ENCODE measurements around the gene SLC39A2. TPM values are rescaled to one million over a fixed set of nuclear protein-coding genes. Genes with fewer than 3 reads are reported as not detected.
"Not testable (repeated sequence)": the region's sequence is repeated elsewhere in the genome, so short reads cannot be mapped to it uniquely, and the experiment has no call there.

SLC39A2 gene, protein sequence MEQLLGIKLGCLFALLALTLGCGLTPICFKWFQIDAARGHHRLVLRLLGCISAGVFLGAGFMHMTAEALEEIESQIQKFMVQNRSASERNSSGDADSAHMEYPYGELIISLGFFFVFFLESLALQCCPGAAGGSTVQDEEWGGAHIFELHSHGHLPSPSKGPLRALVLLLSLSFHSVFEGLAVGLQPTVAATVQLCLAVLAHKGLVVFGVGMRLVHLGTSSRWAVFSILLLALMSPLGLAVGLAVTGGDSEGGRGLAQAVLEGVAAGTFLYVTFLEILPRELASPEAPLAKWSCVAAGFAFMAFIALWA
- 0.60 and 1.1 TPM in 2 replicates for total RNA-seq
- long read RNA-seq, partial matches to known transcripts: 0 of 3 reads
- long read RNA-seq, other reads (novel, unspliced or antisense): 0 of 3 reads

DNA sequence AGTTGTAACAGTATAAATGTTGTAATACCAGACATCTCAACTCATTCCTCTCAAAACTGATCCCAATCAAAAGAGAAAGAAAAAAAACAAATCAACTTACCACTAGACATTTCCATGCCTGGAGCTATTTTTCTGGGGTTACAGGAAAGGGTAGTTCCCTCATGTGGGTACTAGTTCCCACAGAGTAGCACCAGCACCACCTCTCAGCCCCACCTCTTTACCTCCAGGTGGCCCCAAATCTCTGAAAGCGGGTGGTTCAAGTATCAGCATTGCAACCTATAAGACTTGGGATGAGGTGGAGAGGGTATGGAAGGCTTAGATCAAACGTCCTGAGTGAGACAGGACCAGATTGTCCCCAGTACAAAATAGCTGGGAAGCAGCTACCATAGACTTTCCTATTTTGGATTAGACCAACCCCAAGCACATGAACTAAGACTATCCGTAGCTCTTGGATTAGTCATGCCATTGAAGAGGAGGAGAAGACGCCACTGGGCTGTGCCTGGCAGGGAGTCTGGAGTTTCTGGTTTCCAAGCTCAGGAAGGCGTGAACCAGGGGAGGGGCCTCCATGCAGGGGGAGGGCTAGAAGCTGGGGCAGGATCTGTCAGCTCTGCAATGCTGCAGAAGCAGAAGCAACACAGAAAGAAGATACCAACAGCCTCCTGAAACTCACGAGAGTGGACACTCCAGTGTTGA is at the start of gene SLC39A2:
SLC39A2 (plus strand) TSS at position 620 of the 693 bp plus-strand sequence. CDS start 154 bp downstream, outside the sequence.
- peaks cover 26% of the 10 kb centered on the region for H3K36me3 Mint-ChIP-seq (ENCODE audit: unreplicated experiment)
- H3K9me3 Mint-ChIP-seq (ENCODE audit: unreplicated experiment): no peaks in the 10 kb centered on the region
- peaks cover 34% of the 10 kb centered on the region for H3K4me1 Mint-ChIP-seq (ENCODE audit: unreplicated experiment)
- no peaks in the 10 kb centered on the region for H3K27me3 Mint-ChIP-seq (ENCODE audit: unreplicated experiment)
- H3K27ac Mint-ChIP-seq (ENCODE audit: unreplicated experiment): peak within 1 kb of the TSS; percentile 96
- DNase-seq (ENCODE audit: extremely low spot score, unreplicated experiment): peak; percentile 88
- H3K4me3 Mint-ChIP-seq (ENCODE audit: unreplicated experiment): peak within 1 kb of the TSS; percentile 49
- TF ChIP-seq CTCF (IDR thresholded peaks at IDR 0.05): no peak

GRCh38 chr14:20954736-20955537 is 44.2 kb upstream of the SLC39A2 start, which contains the start of gene RNASE2:
Gene RNASE2 (plus strand): TSS chr14:20955487. CDS start chr14:20955772, 285 bp downstream.
- not testable (repeated sequence) for H3K27ac Mint-ChIP-seq (ENCODE audit: unreplicated experiment); H3K9me3 Mint-ChIP-seq (ENCODE audit: unreplicated experiment); H3K36me3 Mint-ChIP-seq (ENCODE audit: unreplicated experiment); H3K4me1 Mint-ChIP-seq (ENCODE audit: unreplicated experiment); DNase-seq (ENCODE audit: extremely low spot score, unreplicated experiment); H3K4me3 Mint-ChIP-seq (ENCODE audit: unreplicated experiment)
- H3K27me3 Mint-ChIP-seq (ENCODE audit: unreplicated experiment): peaks cover 50% of the 10 kb centered on the region

GRCh38 chr14:20955538-20955873 is 43.6 kb upstream of the SLC39A2 start:
- peaks cover 46% of the 10 kb centered on the region for H3K27me3 Mint-ChIP-seq (ENCODE audit: unreplicated experiment)
- H3K36me3 Mint-ChIP-seq (ENCODE audit: unreplicated experiment); H3K4me1 Mint-ChIP-seq (ENCODE audit: unreplicated experiment); DNase-seq (ENCODE audit: extremely low spot score, unreplicated experiment); H3K4me3 Mint-ChIP-seq (ENCODE audit: unreplicated experiment); H3K27ac Mint-ChIP-seq (ENCODE audit: unreplicated experiment); H3K9me3 Mint-ChIP-seq (ENCODE audit: unreplicated experiment): not testable (repeated sequence)

DNA sequence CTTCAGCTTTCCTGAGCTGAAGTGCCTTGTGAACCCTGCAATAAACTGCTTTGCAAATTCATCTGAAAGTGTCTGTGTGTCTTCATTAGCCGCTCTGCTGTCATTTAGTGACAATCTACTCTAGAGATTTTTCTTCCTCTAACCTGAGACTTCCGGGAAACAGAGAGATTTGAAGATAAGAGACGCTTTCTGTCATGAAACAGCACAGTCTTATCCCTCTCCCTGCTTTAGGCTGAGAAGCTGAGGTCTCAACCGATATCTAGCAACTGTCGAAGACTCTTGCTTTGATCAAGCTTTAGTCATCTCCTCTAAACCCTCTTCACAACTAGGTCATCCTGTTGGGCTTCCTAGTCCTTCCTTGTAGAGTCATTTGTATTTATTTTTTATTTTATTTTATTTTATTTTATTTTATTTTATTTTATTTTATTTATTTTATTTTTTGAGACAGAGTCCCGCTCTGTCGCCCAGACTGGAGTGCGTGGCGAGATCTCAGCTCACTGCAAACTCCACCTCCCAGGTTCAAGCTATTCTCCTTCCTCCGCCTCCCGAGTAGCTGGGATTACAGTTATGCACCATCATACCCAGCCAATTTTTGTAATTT is 42.6 kb upstream of the SLC39A2 start:
- H3K9me3 Mint-ChIP-seq (ENCODE audit: unreplicated experiment): no peaks in the 10 kb centered on the region
- no peak overlapping the region for H3K4me3 Mint-ChIP-seq (ENCODE audit: unreplicated experiment)

DNA sequence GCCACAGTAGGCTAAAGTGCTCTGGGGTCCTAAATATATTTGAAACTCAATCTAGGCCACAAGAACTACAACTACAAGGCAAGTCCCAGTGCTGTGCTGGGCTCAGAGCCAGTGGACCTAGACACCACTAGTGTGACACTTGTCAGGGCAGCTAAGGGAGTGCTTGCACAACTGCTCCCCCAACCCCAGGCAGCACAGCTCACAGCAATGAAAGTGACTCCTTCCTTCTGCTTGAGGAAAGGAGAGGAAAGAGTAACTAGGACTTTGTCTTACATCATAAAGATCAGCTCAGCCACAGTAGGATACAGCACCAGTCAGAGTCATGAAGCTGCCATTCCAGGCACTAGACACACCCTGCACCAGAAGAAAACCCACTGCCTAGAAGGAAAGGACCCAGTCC is 40.1 kb upstream of the SLC39A2 start:
- not testable (repeated sequence) for H3K36me3 Mint-ChIP-seq (ENCODE audit: unreplicated experiment); DNase-seq (ENCODE audit: extremely low spot score, unreplicated experiment); H3K9me3 Mint-ChIP-seq (ENCODE audit: unreplicated experiment); H3K27ac Mint-ChIP-seq (ENCODE audit: unreplicated experiment); H3K4me1 Mint-ChIP-seq (ENCODE audit: unreplicated experiment); H3K4me3 Mint-ChIP-seq (ENCODE audit: unreplicated experiment)
- peaks cover 30% of the 10 kb centered on the region for H3K27me3 Mint-ChIP-seq (ENCODE audit: unreplicated experiment)

More for the DNA sequence above, 42.6 kb upstream of the SLC39A2 start:
- Mint-ChIP-seq H3K4me1 (ENCODE audit: unreplicated experiment) (peaks cover 4% of the 10 kb centered on the region), H3K27ac (ENCODE audit: unreplicated experiment) (no peak overlapping the region), H3K27me3 (ENCODE audit: unreplicated experiment) (peaks cover 46% of the 10 kb centered on the region), H3K36me3 (ENCODE audit: unreplicated experiment) (no peaks in the 10 kb centered on the region)
- no peak for TF ChIP-seq CTCF (IDR thresholded peaks at IDR 0.05)
- no peak for DNase-seq (ENCODE audit: extremely low spot score, unreplicated experiment)

DNA sequence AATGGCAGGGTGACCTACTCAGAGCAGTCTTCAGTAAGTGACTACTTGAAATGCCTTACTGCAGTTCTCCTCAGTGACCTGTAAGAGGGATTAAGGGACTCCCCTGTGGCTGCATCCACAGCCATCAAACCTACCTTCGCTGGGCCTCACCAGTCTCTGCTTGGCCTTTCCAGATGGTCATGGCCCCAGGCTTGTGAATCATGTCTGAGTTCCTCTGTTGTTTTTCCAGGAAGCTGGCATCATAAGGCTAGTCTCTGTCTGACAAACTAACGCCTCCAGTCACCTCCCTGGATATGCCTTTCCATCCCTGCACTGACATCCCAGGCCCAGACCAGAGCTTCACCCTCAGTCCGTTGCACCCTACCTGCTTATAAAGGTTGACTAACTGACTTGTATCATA is 29.8 kb upstream of the SLC39A2 start:
- Mint-ChIP-seq H3K27ac (ENCODE audit: unreplicated experiment) (no peak overlapping the region), H3K9me3 (ENCODE audit: unreplicated experiment) (no peaks in the 10 kb centered on the region), H3K27me3 (ENCODE audit: unreplicated experiment) (peaks cover 17% of the 10 kb centered on the region), H3K4me3 (ENCODE audit: unreplicated experiment) (no peak overlapping the region), H3K36me3 (ENCODE audit: unreplicated experiment) (no peaks in the 10 kb centered on the region), H3K4me1 (ENCODE audit: unreplicated experiment) (peaks cover 18% of the 10 kb centered on the region)
- no peak for TF ChIP-seq CTCF (IDR thresholded peaks at IDR 0.05)
- DNase-seq (ENCODE audit: extremely low spot score, unreplicated experiment): no peak

All from osteocyte (in vitro differentiated cells).